ENCODE data around the gene MAML2. TPM values are rescaled to one million over a fixed set of nuclear protein-coding genes. Genes with fewer than 3 reads are reported as not detected.

Gene MAML2
- total RNA-seq, 1 experiment from 2014 or later, result 2.7 TPM

GRCh38 chr11:96323642-96323985 is 19.4 kb downstream of the MAML2 start:
- H4K8ac ChIP-seq (replicated peaks; ENCODE audit: insufficient read length, low read depth, low read length), result no peak overlapping the region

More at GRCh38 chr11:96323642-96323985, 19.4 kb downstream of the MAML2 start:
- no CpG with 5 or more reads among the region's 6 CpGs for whole genome bisulfite sequencing (ENCODE audit: extremely low coverage, insufficient read length, low lambda C conversion rate)
- H3K27me3 Mint-ChIP-seq (ENCODE audit: low read depth), result no peaks in the 10 kb centered on the region
- Histone ChIP-seq H3K18ac (ENCODE audit: insufficient read length, low read depth, low read length) (no peak overlapping the region), H4K91ac (ENCODE audit: insufficient read length, low read depth, low read length) (no peak overlapping the region), H3K23ac (ENCODE audit: insufficient read length, low read depth, low read length) (no peak overlapping the region), H3K14ac (ENCODE audit: insufficient read depth, low read length) (no peak overlapping the region), H3K4me2 (ENCODE audit: insufficient read depth, insufficient read length, low read length) (no peak overlapping the region), H3K27ac (ENCODE audit: insufficient read length, low read depth, low read length) (no peak overlapping the region), H3T11ph (ENCODE audit: low read length) (no peak overlapping the region), H3K4ac (ENCODE audit: low read depth, low read length) (no peak overlapping the region), H2BK120ac (ENCODE audit: low read depth, low read length, poor library complexity, severe bottlenecking) (no peak overlapping the region), H3K4me1 (ENCODE audit: insufficient read depth, low read length) (peaks cover 8% of the 10 kb centered on the region; the same call in 1 of the 2 replicates), H3K79me1 (ENCODE audit: insufficient read depth, low read depth, low read length, poor library complexity, severe bottlenecking) (no peaks in the 10 kb centered on the region), H3K56ac (ENCODE audit: insufficient read length, low read depth, low read length) (no peak overlapping the region), H4K5ac (ENCODE audit: insufficient read length, low read depth, low read length) (no peak overlapping the region), H3K23me2 (ENCODE audit: insufficient read length, low read depth, low read length, poor library complexity, severe bottlenecking) (no peaks in the 10 kb centered on the region), H2BK12ac (ENCODE audit: insufficient read length, low read depth, low read length) (no peak overlapping the region), H2AK5ac (ENCODE audit: insufficient read length, low read length) (no peak overlapping the region), H2BK20ac (ENCODE audit: low read depth, low read length, poor library complexity, severe bottlenecking) (no peak overlapping the region), H3K27me3 (ENCODE audit: insufficient read depth, low read length) (no peaks in the 10 kb centered on the region), H3K79me2 (ENCODE audit: insufficient read depth, low read length) (peaks cover 2% of the 10 kb centered on the region; the same call in 1 of the 2 replicates), H2BK15ac (ENCODE audit: low read depth, low read length) (no peak overlapping the region), H4K20me1 (ENCODE audit: control insufficient read depth, insufficient read depth, insufficient read length) (no peaks in the 10 kb centered on the region), H2AFZ (ENCODE audit: low read length) (no peak overlapping the region), H3K9me3 (ENCODE audit: control insufficient read depth, low read depth, low read length) (no peaks in the 10 kb centered on the region), H3K9ac (ENCODE audit: extremely low read depth, insufficient read length, low read length) (no peak overlapping the region), H2BK5ac (ENCODE audit: insufficient read length, low read length) (no peak overlapping the region)
- no peaks in the 10 kb centered on the region for H3K9me3 Mint-ChIP-seq
- no peak overlapping the region for H3K27ac Mint-ChIP-seq
- H3K36me3 Mint-ChIP-seq (ENCODE audit: insufficient read depth in 1 of 3, low read depth in 3 of 3), result no peaks in the 10 kb centered on the region; a peak in 2 of 7 replicates
- no peak overlapping the region for H3K4me3 Mint-ChIP-seq
- TF ChIP-seq CTCF (conservative IDR thresholded peaks at IDR 0.05), result no peak
- DNase-seq, result no peak
- peaks cover 23 to 46% of the 10 kb centered on the region in 2 experiments for H3K4me1 Mint-ChIP-seq
